HFFc6 (cell line): ENCODE results near the gene DYRK1B. TPM values are rescaled to one million over a fixed set of nuclear protein-coding genes. Genes with fewer than 3 reads are reported as not detected.

Experiments
- DNase-seq: peaks from one replicate; pipeline ENCODE4 v3.0.0-alpha.2; 2018
- H3K27ac Mint-ChIP-seq: 2 replicates; pipeline ENCODE4 v1.8.0; 2020; ENCODE audit warnings: mild to moderate bottlenecking, mixed read lengths
- H3K27me3 Mint-ChIP-seq: 2 replicates; pipeline ENCODE4 v1.8.0; 2021; ENCODE audit warnings: mild to moderate bottlenecking, moderate library complexity, mixed read lengths; ENCODE audit not compliant: insufficient read depth
- H3K36me3 Mint-ChIP-seq: 2 replicates; pipeline ENCODE4 v1.8.0; 2021; ENCODE audit warnings: low read depth, mixed read lengths
- H3K4me1 Mint-ChIP-seq: 2 replicates; pipeline ENCODE4 v1.8.0; 2020; ENCODE audit warnings: low read depth, mixed read lengths
- H3K4me3 Mint-ChIP-seq: 2 replicates; pipeline ENCODE4 v1.8.0; 2020; ENCODE audit warnings: mild to moderate bottlenecking, moderate library complexity, mixed read lengths
- H3K9me3 Mint-ChIP-seq: 2 replicates; pipeline ENCODE4 v1.8.0; 2020; ENCODE audit warnings: mild to moderate bottlenecking, mixed read lengths
- total RNA-seq, 6 experiments: library from RNA; stranded (reverse); fragmentation: NEBNext Ultra II Directional; extraction: Animal tissue kit (Norgen Biotek cat#: 25700); gene quantifications; 2 replicates in 1 of 6; 3 replicates in 5 of 6; pipeline ENCODE4 v1.2.3, GENCODE V29; 2021
- TF ChIP-seq, protein P1 (sequence below): fragments of 200-600 bp; sonication (generic); IDR thresholded peaks from 2 replicates; pipeline ENCODE4 v1.5.0; 2021; ENCODE audit warnings: antibody characterized with exemption, mild to moderate bottlenecking

DYRK1B gene
- total RNA-seq, 6 experiments from 2014 or later = 8.9 to 20.2 (median 12.7) TPM

DNA sequence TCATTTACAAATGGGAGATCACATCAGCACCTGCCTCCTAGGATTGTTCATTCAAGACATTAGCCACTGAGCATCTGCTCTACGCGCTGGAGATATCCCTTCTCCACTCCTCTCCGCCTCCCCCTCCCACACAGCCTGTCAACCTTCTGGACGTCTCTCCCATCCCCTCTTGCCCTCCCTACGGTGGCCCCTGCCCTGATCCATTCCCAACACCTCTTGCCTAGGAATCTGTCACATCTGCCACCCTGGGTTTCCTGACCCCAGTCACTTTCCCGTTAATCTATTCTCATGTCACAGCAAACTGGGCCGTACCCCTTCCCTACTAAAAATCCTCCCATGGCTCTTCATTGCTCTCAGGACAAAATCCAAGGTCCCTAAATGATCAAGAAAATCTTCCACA lies 10.3 kb downstream of the DYRK1B start:
- H3K4me1 Mint-ChIP-seq = no peaks in the 10 kb centered on the region
- H3K4me3 Mint-ChIP-seq = no peak overlapping the region
- no peak for DNase-seq
- H3K36me3 Mint-ChIP-seq = peaks cover 4% of the 10 kb centered on the region
- H3K9me3 Mint-ChIP-seq = no peaks in the 10 kb centered on the region
- H3K27me3 Mint-ChIP-seq = no peaks in the 10 kb centered on the region
- no peak overlapping the region for H3K27ac Mint-ChIP-seq
- TF ChIP-seq, protein P1, sequence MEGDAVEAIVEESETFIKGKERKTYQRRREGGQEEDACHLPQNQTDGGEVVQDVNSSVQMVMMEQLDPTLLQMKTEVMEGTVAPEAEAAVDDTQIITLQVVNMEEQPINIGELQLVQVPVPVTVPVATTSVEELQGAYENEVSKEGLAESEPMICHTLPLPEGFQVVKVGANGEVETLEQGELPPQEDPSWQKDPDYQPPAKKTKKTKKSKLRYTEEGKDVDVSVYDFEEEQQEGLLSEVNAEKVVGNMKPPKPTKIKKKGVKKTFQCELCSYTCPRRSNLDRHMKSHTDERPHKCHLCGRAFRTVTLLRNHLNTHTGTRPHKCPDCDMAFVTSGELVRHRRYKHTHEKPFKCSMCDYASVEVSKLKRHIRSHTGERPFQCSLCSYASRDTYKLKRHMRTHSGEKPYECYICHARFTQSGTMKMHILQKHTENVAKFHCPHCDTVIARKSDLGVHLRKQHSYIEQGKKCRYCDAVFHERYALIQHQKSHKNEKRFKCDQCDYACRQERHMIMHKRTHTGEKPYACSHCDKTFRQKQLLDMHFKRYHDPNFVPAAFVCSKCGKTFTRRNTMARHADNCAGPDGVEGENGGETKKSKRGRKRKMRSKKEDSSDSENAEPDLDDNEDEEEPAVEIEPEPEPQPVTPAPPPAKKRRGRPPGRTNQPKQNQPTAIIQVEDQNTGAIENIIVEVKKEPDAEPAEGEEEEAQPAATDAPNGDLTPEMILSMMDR = no peak

DNA sequence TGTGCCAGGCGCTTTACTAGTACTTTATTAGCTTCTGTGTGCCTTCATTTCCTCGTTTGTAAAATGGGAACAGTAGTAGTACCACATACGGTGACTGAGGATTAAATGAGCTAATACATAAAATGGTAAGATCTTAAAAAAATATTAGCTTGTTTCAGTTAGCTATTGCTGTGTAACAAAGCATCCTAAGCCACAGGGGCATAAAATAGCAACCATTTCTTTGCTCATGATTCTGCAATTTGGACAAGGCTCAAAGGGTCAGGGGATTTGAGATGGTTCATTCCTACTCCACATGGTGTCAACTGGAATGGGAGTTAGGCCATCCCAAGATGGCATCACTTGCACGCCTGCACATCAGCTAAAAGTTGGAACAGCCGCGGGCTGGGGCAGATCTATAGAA lies 13.3 kb downstream of the DYRK1B start:
- no peaks in the 10 kb centered on the region for H3K4me1 Mint-ChIP-seq
- H3K36me3 Mint-ChIP-seq = no peaks in the 10 kb centered on the region; the same call in 1 of the 2 replicates
- H3K9me3 Mint-ChIP-seq = no peaks in the 10 kb centered on the region
- H3K27ac Mint-ChIP-seq = no peak overlapping the region
- TF ChIP-seq, protein P1 = no peak
- H3K27me3 Mint-ChIP-seq = no peaks in the 10 kb centered on the region
- no peak for DNase-seq
- no peak overlapping the region for H3K4me3 Mint-ChIP-seq

DNA sequence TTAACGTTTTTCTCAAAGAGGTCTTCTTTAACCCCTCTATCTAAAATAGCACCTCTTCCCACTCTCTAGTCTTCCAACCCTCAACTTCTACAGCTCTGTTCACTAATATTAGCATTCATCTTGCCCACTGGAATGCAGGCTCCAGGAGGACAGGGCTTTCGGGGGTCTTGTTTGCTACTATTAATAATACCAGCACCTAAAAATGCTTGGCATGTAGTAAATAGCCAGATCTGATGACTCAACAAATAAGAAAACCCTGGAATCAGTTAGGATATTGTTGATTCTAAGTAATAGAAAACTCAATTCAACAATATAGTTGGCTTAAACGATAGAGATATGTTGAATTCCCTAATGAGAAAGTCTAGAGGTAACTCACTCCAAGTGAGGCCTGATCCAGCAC lies 14.2 kb downstream of the DYRK1B start:
- H3K4me3 Mint-ChIP-seq = no peak overlapping the region
- no peaks in the 10 kb centered on the region for H3K27me3 Mint-ChIP-seq
- TF ChIP-seq, protein P1 = no peak
- H3K36me3 Mint-ChIP-seq = no peaks in the 10 kb centered on the region; the same call in 1 of the 2 replicates
- H3K27ac Mint-ChIP-seq = no peak overlapping the region
- no peaks in the 10 kb centered on the region for H3K9me3 Mint-ChIP-seq
- H3K4me1 Mint-ChIP-seq = peaks cover 2% of the 10 kb centered on the region; the same call in 1 of the 2 replicates
- DNase-seq = no peak

DNA sequence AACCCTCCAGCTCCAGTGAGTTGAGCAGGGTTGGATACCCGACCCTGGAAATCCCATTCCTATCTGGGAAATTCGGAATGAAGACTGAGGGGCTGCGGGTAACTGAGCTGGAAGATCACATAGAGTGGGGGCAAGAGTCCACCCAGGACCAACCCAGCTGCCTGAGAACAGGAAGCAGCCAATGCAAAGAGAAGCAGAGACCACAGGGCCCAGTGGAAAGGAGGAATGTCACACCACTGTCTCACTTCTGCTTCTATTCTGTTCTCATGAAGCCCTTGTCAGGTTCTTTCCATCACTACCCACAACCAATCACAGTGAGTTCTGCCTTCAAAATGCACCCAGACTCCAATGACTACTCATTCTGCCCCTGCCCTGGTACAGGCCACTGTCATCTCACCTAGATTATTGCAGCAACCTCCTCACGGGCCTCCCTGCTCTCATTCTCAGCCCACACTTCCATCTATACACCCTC lies 15.3 kb downstream of the DYRK1B start:
- TF ChIP-seq, protein P1 = no peak
- Mint-ChIP-seq H3K27ac (no peak overlapping the region), H3K4me3 (no peak overlapping the region), H3K9me3 (no peaks in the 10 kb centered on the region), H3K4me1 (peaks cover 4% of the 10 kb centered on the region; the same call in 1 of the 2 replicates), H3K36me3 (no peaks in the 10 kb centered on the region; the same call in 1 of the 2 replicates), H3K27me3 (no peaks in the 10 kb centered on the region; the same call in 1 of the 2 replicates)
- DNase-seq = no peak

DNA sequence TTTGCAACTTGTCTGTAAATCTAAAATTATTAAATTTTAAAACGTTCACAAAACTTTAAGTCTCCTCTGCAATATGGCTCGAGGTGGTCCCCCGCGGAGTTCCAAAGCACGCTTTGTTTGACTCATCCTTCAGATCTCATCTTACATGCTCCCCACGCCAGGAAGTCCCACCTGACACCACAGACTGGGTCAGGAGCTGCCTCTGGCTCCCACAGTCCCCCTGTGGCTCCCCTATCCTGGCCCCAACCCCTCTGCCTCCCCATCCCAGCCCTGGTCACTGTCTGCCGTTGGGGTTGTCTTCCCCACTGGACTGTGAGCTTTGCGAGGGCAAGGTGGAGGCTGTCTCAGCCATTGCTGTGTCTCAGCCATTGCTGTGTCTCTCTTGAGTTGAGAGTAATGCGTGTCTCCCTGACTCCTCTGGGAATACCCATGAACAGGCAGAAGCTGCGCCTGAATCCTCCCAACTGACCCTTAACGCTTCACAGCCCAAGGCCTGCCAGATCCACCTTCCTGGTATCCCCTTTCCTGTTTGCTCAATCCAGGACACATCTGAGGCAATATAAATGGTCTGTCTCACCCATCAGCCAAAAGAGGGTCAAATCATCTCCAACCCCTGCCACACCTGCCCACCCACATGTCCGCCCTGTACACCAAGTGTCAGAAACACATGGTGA lies 15.9 kb downstream of the DYRK1B start:
- no peak for DNase-seq
- Mint-ChIP-seq H3K4me1 (peaks cover 4% of the 10 kb centered on the region; the same call in 1 of the 2 replicates), H3K9me3 (no peaks in the 10 kb centered on the region), H3K36me3 (no peaks in the 10 kb centered on the region; the same call in 1 of the 2 replicates), H3K27me3 (no peaks in the 10 kb centered on the region; the same call in 1 of the 2 replicates), H3K27ac (no peak overlapping the region), H3K4me3 (no peak overlapping the region)
- TF ChIP-seq, protein P1 = no peak
